ENCODE results near the gene CCP110.
A peak's percentile ranks its signal among the peaks of the same experiment; 100 is the strongest.

The CCP110 gene

GRCh38 chr16:19601083-19601976 lies 77.6 kb downstream of the CCP110 start:
- DNase-seq (ENCODE audit: low spot score) = peak; percentile 35

All from kidney tubule cell (primary cell).